KOPT-K1 (cell line): Measurements from ENCODE around the gene RGP1.

Experiments used
- H3K27ac ChIP-seq: fragments of 200-600 bp; sonication (generic); 2 replicates; pipeline ENCODE4 v1.5.1; 2016; ENCODE audit warnings: antibody characterized with exemption, mild to moderate bottlenecking, low read depth, low read length; ENCODE audit not compliant: poor library complexity, severe bottlenecking
- H3K36me3 ChIP-seq: fragments of 200-600 bp; sonication (generic); 2 replicates; pipeline ENCODE4 v1.5.1; 2017; ENCODE audit warnings: antibody characterized with exemption, mild to moderate bottlenecking, low read length, moderate library complexity; ENCODE audit not compliant: insufficient read depth
- H3K9me3 ChIP-seq: fragments of 200-600 bp; sonication (generic); 2 replicates; pipeline ENCODE4 v1.5.1; 2017; ENCODE audit warnings: antibody characterized with exemption, low read length, mild to moderate bottlenecking; ENCODE audit not compliant: insufficient read depth, poor library complexity, severe bottlenecking

The RGP1 gene

GRCh38 chr9:35731415-35732184 lies 17.5 kb upstream of the RGP1 start:
- H3K36me3 ChIP-seq: peaks cover 22% of the 10 kb centered on the region
- H3K27ac ChIP-seq: peak overlapping the region; percentile 81
- no peaks in the 10 kb centered on the region for H3K9me3 ChIP-seq

- Histone ChIP-seq H3K9me3 (no peaks in the 10 kb centered on the region), H3K27ac (peak within 1 kb of the TSS; percentile 81), H3K36me3 (peaks cover 29% of the 10 kb centered on the region)
Observed at GRCh38 chr9:35732185-35732799, 16.8 kb upstream of the RGP1 start, which contains the start of the genes CREB3 and TLN1. Gene CREB3 (plus strand): TSS chr9:35732666. CDS start chr9:35732773, 107 bp downstream. Gene TLN1 (minus strand): TSS chr9:35732195. CDS start chr9:35725694, 6,501 bp downstream.

- no peaks in the 10 kb centered on the region for H3K9me3 ChIP-seq
- H3K36me3 ChIP-seq: peaks cover 29% of the 10 kb centered on the region
- H3K27ac ChIP-seq: peak overlapping the region; percentile 81
Observed at GRCh38 chr9:35732800-35733541, 16.1 kb upstream of the RGP1 start.

GRCh38 chr9:35734096-35734495 lies 15.0 kb upstream of the RGP1 start:
- H3K27ac ChIP-seq: no peak overlapping the region
- peaks cover 40% of the 10 kb centered on the region for H3K36me3 ChIP-seq

GRCh38 chr9:35736201-35736633 lies 12.9 kb upstream of the RGP1 start:
- Histone ChIP-seq H3K9me3 (no peaks in the 10 kb centered on the region), H3K27ac (no peak overlapping the region), H3K36me3 (peaks cover 60% of the 10 kb centered on the region)

More at GRCh38 chr9:35734096-35734495, 15.0 kb upstream of the RGP1 start:
- H3K9me3 ChIP-seq: no peaks in the 10 kb centered on the region

DNA sequence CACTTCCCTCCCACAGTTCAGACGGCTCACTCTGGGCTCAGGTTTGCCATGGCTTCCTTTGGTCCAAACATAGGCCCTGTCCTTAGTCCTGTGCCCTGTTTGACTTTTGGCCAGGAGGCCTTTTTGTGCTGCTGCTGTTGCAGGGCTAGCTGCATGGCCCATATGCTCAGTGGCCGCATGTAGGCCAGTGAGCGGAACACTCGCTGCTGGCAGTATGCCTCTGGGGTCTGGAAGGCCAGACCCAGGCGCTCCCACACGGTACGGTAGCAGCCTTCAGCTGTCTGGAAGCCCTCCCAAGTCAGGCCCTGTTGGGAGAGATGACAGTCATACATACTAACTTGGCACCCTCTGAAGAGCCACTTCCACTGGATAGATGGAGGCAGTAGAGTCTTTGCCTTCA lies 11.9 kb upstream of the RGP1 start:
- no peak overlapping the region for H3K27ac ChIP-seq
- peaks cover 60% of the 10 kb centered on the region for H3K36me3 ChIP-seq
- no peaks in the 10 kb centered on the region for H3K9me3 ChIP-seq

DNA sequence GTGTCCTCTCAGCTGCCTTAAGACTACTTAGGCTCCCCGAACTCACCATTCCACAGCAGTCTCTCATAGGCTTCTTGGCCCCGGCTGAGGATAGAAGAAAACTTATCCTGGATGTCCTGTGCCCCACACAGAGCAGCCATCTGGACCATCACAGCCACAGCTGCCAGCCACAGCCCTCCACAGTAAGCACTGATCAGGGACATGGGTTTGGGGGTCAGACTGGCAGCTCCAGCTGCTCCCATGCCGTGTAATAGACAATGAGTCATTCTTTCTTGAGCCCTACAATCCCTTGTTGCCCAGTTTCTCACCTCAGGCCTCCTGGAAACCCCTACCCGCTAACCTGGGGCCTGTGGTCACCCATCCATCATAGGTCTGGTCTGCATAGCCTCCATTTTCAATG lies 10.9 kb upstream of the RGP1 start:
- peaks cover 66% of the 10 kb centered on the region for H3K36me3 ChIP-seq
- H3K9me3 ChIP-seq: no peaks in the 10 kb centered on the region
- no peak overlapping the region for H3K27ac ChIP-seq

DNA sequence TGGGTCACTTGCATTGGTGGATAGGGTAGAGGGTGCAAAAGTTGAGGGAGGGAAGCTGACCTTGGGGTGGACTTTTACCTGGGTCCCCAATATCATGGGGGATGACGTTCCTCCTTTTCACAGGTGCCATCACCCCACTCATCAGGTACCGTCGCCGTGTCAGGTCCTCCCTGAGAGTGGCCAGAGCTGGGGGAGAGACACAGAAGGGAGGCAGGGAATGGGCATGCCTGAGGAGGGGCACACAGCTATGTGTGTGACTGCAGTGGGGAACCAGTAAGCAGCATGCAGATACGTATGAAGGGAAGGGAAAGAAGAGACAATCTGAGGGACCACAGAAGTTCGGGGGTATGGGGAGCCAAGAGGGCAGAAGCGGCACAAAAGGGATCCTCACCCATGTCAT lies 10.2 kb upstream of the RGP1 start:
- Histone ChIP-seq H3K9me3 (no peaks in the 10 kb centered on the region), H3K27ac (no peak overlapping the region), H3K36me3 (peaks cover 74% of the 10 kb centered on the region)

DNA sequence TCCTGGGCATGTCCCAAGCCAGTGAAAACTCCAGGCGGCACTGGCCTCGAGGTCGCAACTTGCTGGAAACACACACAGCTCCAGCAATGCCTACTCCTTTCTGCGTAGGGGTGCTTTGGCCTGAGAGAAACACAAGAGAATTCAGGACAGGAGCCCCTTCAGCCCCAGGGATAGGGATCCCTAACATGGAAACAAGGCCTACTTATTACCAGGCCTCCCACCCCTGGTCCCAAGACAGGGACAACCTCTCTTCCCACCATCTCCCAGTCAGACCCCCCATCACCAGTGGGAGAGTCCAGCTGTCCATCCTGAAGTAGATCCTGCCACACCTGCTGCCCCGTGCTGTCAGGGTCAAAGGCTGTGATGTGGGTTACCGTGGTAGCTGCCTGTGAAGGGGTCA lies 8.8 kb upstream of the RGP1 start:
- Histone ChIP-seq H3K36me3 (peaks cover 81% of the 10 kb centered on the region), H3K9me3 (no peaks in the 10 kb centered on the region), H3K27ac (no peak overlapping the region)

DNA sequence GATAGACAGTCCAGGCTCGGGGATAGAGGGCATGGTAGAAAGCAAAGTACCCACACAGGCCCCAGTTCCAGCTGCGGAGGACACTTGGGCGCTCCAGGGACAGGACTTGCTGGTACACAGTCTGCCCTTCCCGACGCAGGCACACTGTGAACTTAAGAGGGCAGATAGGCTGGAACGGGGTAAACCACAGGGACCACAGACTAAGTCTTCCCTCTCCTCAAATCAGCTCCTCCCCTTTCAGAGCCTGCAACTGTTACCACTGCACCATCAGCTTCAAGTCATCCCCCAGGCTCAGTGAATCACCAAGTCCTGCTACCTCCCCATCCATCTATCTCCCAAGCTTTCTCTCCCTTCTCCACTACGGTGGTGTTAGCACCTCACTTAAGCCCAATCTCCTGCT lies 7.3 kb upstream of the RGP1 start:
- Histone ChIP-seq H3K36me3 (peaks cover 66% of the 10 kb centered on the region), H3K9me3 (no peaks in the 10 kb centered on the region), H3K27ac (no peak overlapping the region)

- Histone ChIP-seq H3K36me3 (peaks cover 49% of the 10 kb centered on the region), H3K27ac (no peak overlapping the region), H3K9me3 (no peaks in the 10 kb centered on the region)
Observed at GRCh38 chr9:35743452-35743851, 5.6 kb upstream of the RGP1 start.

- H3K9me3 ChIP-seq: no peaks in the 10 kb centered on the region
- H3K36me3 ChIP-seq: peaks cover 44% of the 10 kb centered on the region
- H3K27ac ChIP-seq: no peak overlapping the region
Observed at GRCh38 chr9:35743880-35744518, 5.1 kb upstream of the RGP1 start.

GRCh38 chr9:35745569-35745968 lies 3.5 kb upstream of the RGP1 start:
- Histone ChIP-seq H3K9me3 (no peaks in the 10 kb centered on the region), H3K36me3 (peaks cover 28% of the 10 kb centered on the region), H3K27ac (no peak overlapping the region)

- Histone ChIP-seq H3K36me3 (peaks cover 23% of the 10 kb centered on the region), H3K9me3 (no peaks in the 10 kb centered on the region), H3K27ac (no peak overlapping the region)
Observed at GRCh38 chr9:35746583-35746982, 2.5 kb upstream of the RGP1 start.
